HG03175 (cell line): ENCODE measurements around the gene FABP1.

ENCODE experiments used
- ATAC-seq: cut with Tn5 transposase; IDR thresholded peaks from one replicate; pipeline ENCODE4 v1.9.1; 2021; ENCODE audit warnings: mild to moderate bottlenecking, moderate library complexity; ENCODE audit not compliant: unreplicated experiment

Gene FABP1

GRCh38 chr2:88127888-88128653 lies at the start of gene FABP1:
TSS of gene FABP1 (minus strand) at chr2:88128062. CDS start at chr2:88128017, 45 bp downstream.
- no peak for ATAC-seq

GRCh38 chr2:88177556-88177955 lies 49.7 kb upstream of the FABP1 start:
- no peak for ATAC-seq

- no peak for ATAC-seq
These were observed 48.6 kb upstream of the FABP1 start for GRCh38 chr2:88176352-88176984.

- ATAC-seq: no peak
These were observed 45.0 kb upstream of the FABP1 start for GRCh38 chr2:88172882-88173281.

- ATAC-seq: no peak
These were observed 44.1 kb upstream of the FABP1 start for GRCh38 chr2:88171966-88172365.

GRCh38 chr2:88170472-88170892 lies 42.6 kb upstream of the FABP1 start:
- peak; percentile 17 for ATAC-seq

GRCh38 chr2:88168386-88168785 lies 40.5 kb upstream of the FABP1 start:
- no peak for ATAC-seq

- ATAC-seq: no peak
These were observed 39.9 kb upstream of the FABP1 start for GRCh38 chr2:88167740-88168139.

GRCh38 chr2:88165332-88166003 lies 37.6 kb upstream of the FABP1 start:
- ATAC-seq: no peak

GRCh38 chr2:88161446-88162244 lies 33.8 kb upstream of the FABP1 start:
- no peak for ATAC-seq

- no peak for ATAC-seq
These were observed 32.7 kb upstream of the FABP1 start for GRCh38 chr2:88160517-88160916.

- ATAC-seq: peak; percentile 67
These were observed 32.1 kb upstream of the FABP1 start for GRCh38 chr2:88159955-88160415.

- no peak for ATAC-seq
These were observed 31.6 kb upstream of the FABP1 start for GRCh38 chr2:88159481-88159880.

- ATAC-seq: no peak
These were observed 21.1 kb upstream of the FABP1 start for GRCh38 chr2:88148929-88149438.

- no peak for ATAC-seq
These were observed 19.3 kb upstream of the FABP1 start for GRCh38 chr2:88147145-88147544.

GRCh38 chr2:88146590-88146989 lies 18.7 kb upstream of the FABP1 start:
- no peak for ATAC-seq

- ATAC-seq: no peak
These were observed 17.1 kb upstream of the FABP1 start for GRCh38 chr2:88144914-88145497.

GRCh38 chr2:88144271-88144670 lies 16.4 kb upstream of the FABP1 start:
- no peak for ATAC-seq

- no peak for ATAC-seq
These were observed 14.1 kb upstream of the FABP1 start for GRCh38 chr2:88141952-88142351.

GRCh38 chr2:88139804-88140203 lies 11.9 kb upstream of the FABP1 start:
- no peak for ATAC-seq
